Measurements from ENCODE around the gene PRKCE. TPM values are rescaled to one million over a fixed set of nuclear protein-coding genes. Genes with fewer than 3 reads are reported as not detected.

PRKCE gene
- polyA plus RNA-seq, 1 of the 3 experiments (the other 2 are of a cell fraction): 16.3 TPM

DNA sequence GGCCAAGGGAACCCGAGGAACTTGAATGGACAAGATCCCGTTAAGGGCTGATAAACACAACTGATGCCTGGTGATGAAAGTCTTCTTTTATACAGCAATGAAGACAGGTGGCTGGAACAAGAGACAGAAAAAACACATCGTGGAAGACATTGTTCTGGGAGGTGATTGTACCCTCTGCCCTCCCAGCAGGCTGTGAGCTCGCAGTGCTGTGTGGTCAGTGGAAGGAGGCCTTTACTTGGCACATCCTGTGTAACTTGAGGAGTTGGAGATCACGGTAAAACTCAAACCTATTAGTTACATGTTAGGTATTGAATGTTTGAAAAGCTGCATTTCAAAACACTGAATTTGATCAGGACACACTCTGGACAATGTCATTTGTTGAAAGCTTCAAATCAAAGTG, 395.8 kb downstream of the PRKCE start:
- Histone ChIP-seq H3K36me3 (replicated peaks in 1 of 2; ENCODE audit: control insufficient read depth in 1 of 2, insufficient read depth in 2 of 2, low read length in 1 of 2) (peaks cover 0 to 3% of the 10 kb centered on the region in 2 experiments), H3K9me2 (no peaks in the 10 kb centered on the region), H3K79me2 (ENCODE audit: insufficient read depth) (no peaks in the 10 kb centered on the region), H3F3A (replicated peaks; ENCODE audit: insufficient read depth) (no peaks in the 10 kb centered on the region), H3K9me3 (no peaks in the 10 kb centered on the region), H3K27me3 (ENCODE audit: insufficient read depth) (no peaks in the 10 kb centered on the region), H3K4me2 (no peak overlapping the region), H3K27ac (ENCODE audit: low read depth in 2 of 2, low read length in 1 of 2) (no peak overlapping the region), H4K20me1 (ENCODE audit: insufficient read depth) (no peaks in the 10 kb centered on the region), H3K4me3 (ENCODE audit: low read depth in 2 of 2, low read length in 1 of 2) (no peak overlapping the region), H3K9ac (no peak overlapping the region), H2AFZ (ENCODE audit: low read depth) (no peak overlapping the region), H3K4me1 (ENCODE audit: control insufficient read depth in 1 of 2, insufficient read depth in 2 of 2, low read depth in 1 of 2, low read length in 1 of 2) (peaks cover 0 to 16% of the 10 kb centered on the region in 2 experiments; a peak in 1 of 4 replicates)
- DNase-seq: no peak
- ChIA-PET CTCF (interaction anchor here (2.0 to 9.6 kb wide), 3 partner anchors 8 to 603 kb away, joined by 7 to 72 read pairs (median 10); no protein-coding TSS in a partner anchor), POLR2A (no interaction called here)
- TF ChIP-seq, protein P1, sequence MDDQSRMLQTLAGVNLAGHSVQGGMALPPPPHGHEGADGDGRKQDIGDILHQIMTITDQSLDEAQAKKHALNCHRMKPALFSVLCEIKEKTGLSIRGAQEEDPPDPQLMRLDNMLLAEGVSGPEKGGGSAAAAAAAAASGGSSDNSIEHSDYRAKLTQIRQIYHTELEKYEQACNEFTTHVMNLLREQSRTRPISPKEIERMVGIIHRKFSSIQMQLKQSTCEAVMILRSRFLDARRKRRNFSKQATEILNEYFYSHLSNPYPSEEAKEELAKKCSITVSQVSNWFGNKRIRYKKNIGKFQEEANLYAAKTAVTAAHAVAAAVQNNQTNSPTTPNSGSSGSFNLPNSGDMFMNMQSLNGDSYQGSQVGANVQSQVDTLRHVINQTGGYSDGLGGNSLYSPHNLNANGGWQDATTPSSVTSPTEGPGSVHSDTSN (IDR thresholded peaks at IDR 0.05): no peak
- TF ChIP-seq RXRA (IDR thresholded peaks at IDR 0.05; ENCODE audit: borderline replicate concordance, low read depth): no peak
- no peak for TF ChIP-seq TAF1 (IDR thresholded peaks at IDR 0.05; ENCODE audit: borderline replicate concordance, low read depth, low read length)
- TF ChIP-seq JUND (IDR thresholded peaks at IDR 0.05): no peak
- TF ChIP-seq GABPA (IDR thresholded peaks at IDR 0.05; ENCODE audit: low read depth): no peak
- TF ChIP-seq YY1 (IDR thresholded peaks at IDR 0.05; ENCODE audit: low read depth): no peak
- TF ChIP-seq GATA2 (CRISPR knock-in tag; IDR thresholded peaks at IDR 0.05): no peak
- TF ChIP-seq POLR2AphosphoS5 (IDR thresholded peaks at IDR 0.05; ENCODE audit: low read depth, low read length): no peak
- TF ChIP-seq, protein P2, sequence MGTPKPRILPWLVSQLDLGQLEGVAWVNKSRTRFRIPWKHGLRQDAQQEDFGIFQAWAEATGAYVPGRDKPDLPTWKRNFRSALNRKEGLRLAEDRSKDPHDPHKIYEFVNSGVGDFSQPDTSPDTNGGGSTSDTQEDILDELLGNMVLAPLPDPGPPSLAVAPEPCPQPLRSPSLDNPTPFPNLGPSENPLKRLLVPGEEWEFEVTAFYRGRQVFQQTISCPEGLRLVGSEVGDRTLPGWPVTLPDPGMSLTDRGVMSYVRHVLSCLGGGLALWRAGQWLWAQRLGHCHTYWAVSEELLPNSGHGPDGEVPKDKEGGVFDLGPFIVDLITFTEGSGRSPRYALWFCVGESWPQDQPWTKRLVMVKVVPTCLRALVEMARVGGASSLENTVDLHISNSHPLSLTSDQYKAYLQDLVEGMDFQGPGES (IDR thresholded peaks at IDR 0.05; ENCODE audit: low read depth, low read length): no peak
- TF ChIP-seq, protein P3, sequence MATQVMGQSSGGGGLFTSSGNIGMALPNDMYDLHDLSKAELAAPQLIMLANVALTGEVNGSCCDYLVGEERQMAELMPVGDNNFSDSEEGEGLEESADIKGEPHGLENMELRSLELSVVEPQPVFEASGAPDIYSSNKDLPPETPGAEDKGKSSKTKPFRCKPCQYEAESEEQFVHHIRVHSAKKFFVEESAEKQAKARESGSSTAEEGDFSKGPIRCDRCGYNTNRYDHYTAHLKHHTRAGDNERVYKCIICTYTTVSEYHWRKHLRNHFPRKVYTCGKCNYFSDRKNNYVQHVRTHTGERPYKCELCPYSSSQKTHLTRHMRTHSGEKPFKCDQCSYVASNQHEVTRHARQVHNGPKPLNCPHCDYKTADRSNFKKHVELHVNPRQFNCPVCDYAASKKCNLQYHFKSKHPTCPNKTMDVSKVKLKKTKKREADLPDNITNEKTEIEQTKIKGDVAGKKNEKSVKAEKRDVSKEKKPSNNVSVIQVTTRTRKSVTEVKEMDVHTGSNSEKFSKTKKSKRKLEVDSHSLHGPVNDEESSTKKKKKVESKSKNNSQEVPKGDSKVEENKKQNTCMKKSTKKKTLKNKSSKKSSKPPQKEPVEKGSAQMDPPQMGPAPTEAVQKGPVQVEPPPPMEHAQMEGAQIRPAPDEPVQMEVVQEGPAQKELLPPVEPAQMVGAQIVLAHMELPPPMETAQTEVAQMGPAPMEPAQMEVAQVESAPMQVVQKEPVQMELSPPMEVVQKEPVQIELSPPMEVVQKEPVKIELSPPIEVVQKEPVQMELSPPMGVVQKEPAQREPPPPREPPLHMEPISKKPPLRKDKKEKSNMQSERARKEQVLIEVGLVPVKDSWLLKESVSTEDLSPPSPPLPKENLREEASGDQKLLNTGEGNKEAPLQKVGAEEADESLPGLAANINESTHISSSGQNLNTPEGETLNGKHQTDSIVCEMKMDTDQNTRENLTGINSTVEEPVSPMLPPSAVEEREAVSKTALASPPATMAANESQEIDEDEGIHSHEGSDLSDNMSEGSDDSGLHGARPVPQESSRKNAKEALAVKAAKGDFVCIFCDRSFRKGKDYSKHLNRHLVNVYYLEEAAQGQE (IDR thresholded peaks at IDR 0.05; ENCODE audit: low read depth, low read length): no peak
- no peak for TF ChIP-seq NFIC (IDR thresholded peaks at IDR 0.05; ENCODE audit: borderline replicate concordance)
- 65% methylated on average over 5 of the region's 5 CpGs for WGBS (ENCODE audit: low lambda C conversion rate)

DNA sequence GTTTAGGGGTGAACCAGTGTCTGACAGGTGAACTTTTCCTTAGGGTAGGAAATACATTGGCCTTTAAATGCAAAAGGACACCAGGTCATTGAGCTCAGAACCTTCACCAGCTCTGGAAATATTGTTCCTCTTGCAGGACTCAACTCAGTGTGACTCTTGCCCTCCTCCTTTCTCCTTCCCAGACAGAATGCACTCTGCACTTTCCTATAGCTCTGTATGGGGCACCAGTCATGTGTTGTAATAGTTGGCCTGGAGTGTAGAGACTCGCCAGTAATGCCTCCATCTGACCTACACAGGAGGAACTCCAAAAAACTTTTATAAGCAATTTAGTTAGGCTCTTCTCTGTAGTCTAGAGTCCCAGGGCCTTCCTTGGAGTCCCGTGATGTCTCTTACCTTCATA, 397.2 kb downstream of the PRKCE start:
- no peak for DNase-seq
- Histone ChIP-seq H2AFZ (ENCODE audit: low read depth) (no peak overlapping the region), H4K20me1 (ENCODE audit: insufficient read depth) (no peaks in the 10 kb centered on the region), H3K79me2 (ENCODE audit: insufficient read depth) (no peaks in the 10 kb centered on the region), H3K4me2 (no peak overlapping the region), H3K27me3 (ENCODE audit: insufficient read depth) (no peaks in the 10 kb centered on the region), H3K36me3 (replicated peaks in 1 of 2; ENCODE audit: control insufficient read depth in 1 of 2, insufficient read depth in 2 of 2, low read length in 1 of 2) (peaks cover 0 to 6% of the 10 kb centered on the region in 2 experiments), H3K27ac (ENCODE audit: low read depth in 2 of 2, low read length in 1 of 2) (no peak overlapping the region), H3K9me3 (no peaks in the 10 kb centered on the region), H3K4me1 (ENCODE audit: control insufficient read depth in 1 of 2, insufficient read depth in 2 of 2, low read depth in 1 of 2, low read length in 1 of 2) (peaks cover 0 to 11% of the 10 kb centered on the region in 2 experiments; a peak in 1 of 4 replicates), H3K9ac (no peak overlapping the region), H3F3A (replicated peaks; ENCODE audit: insufficient read depth) (no peaks in the 10 kb centered on the region), H3K4me3 (ENCODE audit: low read depth in 2 of 2, low read length in 1 of 2) (no peak overlapping the region), H3K9me2 (no peaks in the 10 kb centered on the region)
- CTCF ChIA-PET: interaction anchor here (0.9 to 9.6 kb wide), 7 partner anchors 9 to 412 kb away, joined by 3 to 72 read pairs (median 4); no protein-coding TSS in a partner anchor
- TF ChIP-seq CHD2 (IDR thresholded peaks at IDR 0.05; ENCODE audit: low read length, partially characterized antibody): no peak
- TF ChIP-seq, protein P4, sequence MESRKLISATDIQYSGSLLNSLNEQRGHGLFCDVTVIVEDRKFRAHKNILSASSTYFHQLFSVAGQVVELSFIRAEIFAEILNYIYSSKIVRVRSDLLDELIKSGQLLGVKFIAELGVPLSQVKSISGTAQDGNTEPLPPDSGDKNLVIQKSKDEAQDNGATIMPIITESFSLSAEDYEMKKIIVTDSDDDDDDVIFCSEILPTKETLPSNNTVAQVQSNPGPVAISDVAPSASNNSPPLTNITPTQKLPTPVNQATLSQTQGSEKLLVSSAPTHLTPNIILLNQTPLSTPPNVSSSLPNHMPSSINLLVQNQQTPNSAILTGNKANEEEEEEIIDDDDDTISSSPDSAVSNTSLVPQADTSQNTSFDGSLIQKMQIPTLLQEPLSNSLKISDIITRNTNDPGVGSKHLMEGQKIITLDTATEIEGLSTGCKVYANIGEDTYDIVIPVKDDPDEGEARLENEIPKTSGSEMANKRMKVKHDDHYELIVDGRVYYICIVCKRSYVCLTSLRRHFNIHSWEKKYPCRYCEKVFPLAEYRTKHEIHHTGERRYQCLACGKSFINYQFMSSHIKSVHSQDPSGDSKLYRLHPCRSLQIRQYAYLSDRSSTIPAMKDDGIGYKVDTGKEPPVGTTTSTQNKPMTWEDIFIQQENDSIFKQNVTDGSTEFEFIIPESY (IDR thresholded peaks at IDR 0.05; ENCODE audit: borderline replicate concordance, low read depth): no peak
- no peak for TF ChIP-seq FOSL2 (IDR thresholded peaks at IDR 0.05; ENCODE audit: borderline replicate concordance, low read depth)
- no peak for TF ChIP-seq EZH2phosphoT487 (IDR thresholded peaks at IDR 0.05; ENCODE audit: borderline replicate concordance, low read depth)
- POLR2A ChIA-PET: no interaction called here
- 96% methylated on average over 2 of the region's 2 CpGs for WGBS (ENCODE audit: low lambda C conversion rate)

All from SK-N-SH (cell line).